Esophagus muscularis mucosa (tissue), 4 donors: ENCODE data around the gene MAST4. TPM values are rescaled to one million over a fixed set of nuclear protein-coding genes. Genes with fewer than 3 reads are reported as not detected.

ENCODE experiments used
- DNase-seq: peaks from one replicate; pipeline ENCODE4 v3.0.0-alpha.2; 2017; ENCODE audit errors: extremely low spot score
- H3K27ac ChIP-seq, 4 donors: fragments of 200-600 bp; sonication (generic); replicated peaks in 1 of 4; 1 replicate in 3 of 4; 2 replicates in 1 of 4; pipeline ENCODE4 v1.5.1; 2016 to 2019; ENCODE audit warnings: mild to moderate bottlenecking in 1 of 4
- H3K27me3 ChIP-seq, 4 donors: fragments of 200-600 bp; sonication (generic); one replicate each; pipeline versions ENCODE4 v1.5.1 to v1.6.0; 2016 to 2019
- H3K36me3 ChIP-seq, 4 donors: fragments of 200-600 bp; sonication (generic); one replicate each; pipeline ENCODE4 v1.5.1; 2016 to 2019
- H3K4me1 ChIP-seq, 4 donors: fragments of 200-600 bp; sonication (generic); one replicate each; pipeline ENCODE4 v1.5.1; 2016 to 2019
- H3K4me3 ChIP-seq, 4 donors: fragments of 200-600 bp; sonication (generic); 1 replicate in 2 of 4; 2 replicates in 2 of 4; pipeline ENCODE4 v1.5.1; 2016 to 2019; ENCODE audit warnings: mild to moderate bottlenecking in 4 of 4, moderate library complexity in 1 of 4
- H3K9me3 ChIP-seq, 4 donors: fragments of 200-600 bp; sonication (generic); 1 replicate in 3 of 4; 2 replicates in 1 of 4; pipeline ENCODE4 v1.5.1; 2016 to 2019
- EP300 ChIP-seq: sonication (generic); formaldehyde crosslinking; IDR thresholded peaks from one replicate; pipeline ENCODE4 v1.6.1; 2017; ENCODE audit warnings: antibody characterized with exemption
- POLR2A ChIP-seq: fragments of 450-650 bp; IDR thresholded peaks from one replicate; pipeline ENCODE4 v1.6.1; 2017; ENCODE audit warnings: antibody characterized with exemption, moderate library complexity, mild to moderate bottlenecking, low read depth
- POLR2AphosphoS5 ChIP-seq, 2 donors: sonication (generic); formaldehyde crosslinking; IDR thresholded peaks; one replicate each; pipeline ENCODE4 v1.6.1; 2017; ENCODE audit warnings: antibody characterized with exemption in 2 of 2
- WGBS: methylation state at CpG from one replicate; pipeline ENCODE4 v1.1.5; 2018; 5-methylcytosine and 5-hydroxymethylcytosine counted together
- intact Hi-C: fragments of 100-400 bp; cut with DNase I; formaldehyde crosslinking; loops from one replicate; pipeline ENCODE4 v1.15.1; 2023
- total RNA-seq, 4 donors: library from RNA; depleted of rRNA; stranded (reverse); fragments of >200 nt; gene quantifications; one replicate each; pipeline versions ENCODE4 v1.1.0 to v1.2.1, GENCODE V29; 2016
- TF ChIP-seq, protein P1 (sequence below), 3 experiments: fragments of 200-600 bp in 2 of 3; fragments of 450-650 bp in 1 of 3; sonication (generic) in 2 of 3; IDR thresholded peaks; one replicate each; pipeline ENCODE4 v1.5.1; 2017 to 2019; ENCODE audit warnings: antibody characterized with exemption in 3 of 3, mild to moderate bottlenecking in 2 of 3, moderate library complexity in 1 of 3

The MAST4 gene
- total RNA-seq, 4 donors from 2014 or later: 26.2 to 39.7 (median 35.8) TPM

DNA sequence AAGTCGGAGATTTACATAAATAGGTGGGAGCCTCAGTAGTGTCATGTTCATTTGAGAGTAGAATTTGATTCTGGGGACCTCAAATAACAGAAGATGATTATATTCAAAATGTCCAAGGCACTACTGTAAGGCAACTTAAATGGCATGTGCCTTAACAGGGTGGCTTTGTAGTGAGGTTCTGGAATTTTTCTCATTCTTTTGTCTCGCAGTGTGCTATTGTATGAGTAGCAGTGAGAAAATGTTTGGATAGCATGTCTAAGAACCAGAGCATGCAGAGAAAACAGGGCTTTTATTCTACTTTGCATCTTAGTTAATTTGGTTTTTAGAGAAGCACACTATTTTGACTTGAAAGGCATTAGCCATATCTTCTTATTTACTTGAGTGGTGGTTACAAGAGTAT is 25.0 kb downstream of the MAST4 start:
- no peak for TF ChIP-seq EP300
- no peak for TF ChIP-seq POLR2A
- TF ChIP-seq POLR2AphosphoS5 (IDR thresholded peaks at IDR 0.05): no peak
- TF ChIP-seq, protein P1, sequence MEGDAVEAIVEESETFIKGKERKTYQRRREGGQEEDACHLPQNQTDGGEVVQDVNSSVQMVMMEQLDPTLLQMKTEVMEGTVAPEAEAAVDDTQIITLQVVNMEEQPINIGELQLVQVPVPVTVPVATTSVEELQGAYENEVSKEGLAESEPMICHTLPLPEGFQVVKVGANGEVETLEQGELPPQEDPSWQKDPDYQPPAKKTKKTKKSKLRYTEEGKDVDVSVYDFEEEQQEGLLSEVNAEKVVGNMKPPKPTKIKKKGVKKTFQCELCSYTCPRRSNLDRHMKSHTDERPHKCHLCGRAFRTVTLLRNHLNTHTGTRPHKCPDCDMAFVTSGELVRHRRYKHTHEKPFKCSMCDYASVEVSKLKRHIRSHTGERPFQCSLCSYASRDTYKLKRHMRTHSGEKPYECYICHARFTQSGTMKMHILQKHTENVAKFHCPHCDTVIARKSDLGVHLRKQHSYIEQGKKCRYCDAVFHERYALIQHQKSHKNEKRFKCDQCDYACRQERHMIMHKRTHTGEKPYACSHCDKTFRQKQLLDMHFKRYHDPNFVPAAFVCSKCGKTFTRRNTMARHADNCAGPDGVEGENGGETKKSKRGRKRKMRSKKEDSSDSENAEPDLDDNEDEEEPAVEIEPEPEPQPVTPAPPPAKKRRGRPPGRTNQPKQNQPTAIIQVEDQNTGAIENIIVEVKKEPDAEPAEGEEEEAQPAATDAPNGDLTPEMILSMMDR (IDR thresholded peaks at IDR 0.05): no peak
- DNase-seq: no peak
- H3K9me3 ChIP-seq: peaks cover 0 to 7% (median 0%) of the 10 kb centered on the region in 4 donors
- no peaks in the 10 kb centered on the region for H3K36me3 ChIP-seq
- 43% methylated on average over 2 of the region's 2 CpGs for WGBS
- no peak overlapping the region for H3K4me3 ChIP-seq
- H3K4me1 ChIP-seq: peaks cover 0 to 13% (median 0%) of the 10 kb centered on the region in 4 donors
- peaks cover 0 to 6% (median 0%) of the 10 kb centered on the region in 4 donors for H3K27me3 ChIP-seq
- intact Hi-C loops: no loop called here
- no peak overlapping the region for H3K27ac ChIP-seq

DNA sequence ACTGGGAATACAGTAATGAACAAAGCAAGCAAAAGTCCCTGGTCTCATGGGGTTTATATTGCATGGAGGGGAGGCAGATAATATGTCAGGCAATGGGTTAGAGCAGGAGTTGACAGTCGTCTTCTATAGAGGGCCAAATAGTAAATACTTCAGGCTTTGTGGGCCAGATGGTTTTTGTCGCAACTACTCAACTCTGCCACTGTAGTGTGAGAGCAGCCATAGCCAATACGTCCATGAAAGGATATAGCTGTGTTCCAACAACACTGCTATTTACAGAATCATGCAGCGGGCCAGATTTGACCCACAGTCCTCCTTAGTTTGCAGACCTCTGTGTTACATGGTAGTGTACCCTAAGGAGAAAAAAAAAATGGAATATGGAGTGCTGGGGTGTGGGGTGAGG is 25.5 kb downstream of the MAST4 start:
- 59% methylated on average over 4 of the region's 4 CpGs for WGBS
- TF ChIP-seq POLR2A (no peak), POLR2AphosphoS5 (IDR thresholded peaks at IDR 0.05) (no peak), EP300 (no peak)
- TF ChIP-seq, protein P1 (IDR thresholded peaks at IDR 0.05): no peak
- no peak for DNase-seq
- peaks cover 0 to 6% (median 0%) of the 10 kb centered on the region in 4 donors for H3K27me3 ChIP-seq
- intact Hi-C loops: no loop called here
- H3K4me1 ChIP-seq: peaks cover 0 to 13% (median 0%) of the 10 kb centered on the region in 4 donors
- H3K9me3 ChIP-seq: peaks cover 0 to 7% (median 0%) of the 10 kb centered on the region in 4 donors
- no peak overlapping the region for H3K4me3 ChIP-seq
- no peaks in the 10 kb centered on the region for H3K36me3 ChIP-seq
- H3K27ac ChIP-seq: no peak overlapping the region

DNA sequence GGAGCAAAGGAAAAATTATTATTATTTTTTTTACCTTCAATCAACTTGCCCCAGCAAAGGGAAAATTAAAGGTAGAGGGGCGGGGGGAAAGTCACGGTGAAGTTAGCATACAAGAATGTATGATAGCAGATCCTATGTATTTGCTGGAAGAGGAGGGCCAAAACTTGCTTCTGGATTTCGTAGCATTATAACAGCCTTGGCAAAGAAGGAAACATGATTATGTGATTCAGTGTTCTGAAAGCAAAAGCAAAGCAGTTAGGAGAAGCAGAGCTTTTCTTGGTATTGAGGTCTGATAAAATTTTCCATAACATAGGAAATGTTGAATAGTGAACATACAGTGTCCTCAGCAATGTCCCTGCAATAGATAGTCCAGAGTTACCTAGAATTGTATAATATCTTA is 32.4 kb downstream of the MAST4 start:
- intact Hi-C loops: no loop called here
- Histone ChIP-seq H3K36me3 (no peaks in the 10 kb centered on the region), H3K27ac (no peak overlapping the region), H3K9me3 (no peaks in the 10 kb centered on the region), H3K4me3 (no peak overlapping the region), H3K4me1 (peaks cover 0 to 6% (median 0%) of the 10 kb centered on the region in 4 donors), H3K27me3 (no peaks in the 10 kb centered on the region)
- 67% methylated on average over 3 of the region's 3 CpGs for WGBS
- TF ChIP-seq POLR2AphosphoS5 (IDR thresholded peaks at IDR 0.05): no peak
- TF ChIP-seq POLR2A: no peak
- TF ChIP-seq, protein P1 (IDR thresholded peaks at IDR 0.05): no peak
- TF ChIP-seq EP300: no peak
- no peak for DNase-seq

DNA sequence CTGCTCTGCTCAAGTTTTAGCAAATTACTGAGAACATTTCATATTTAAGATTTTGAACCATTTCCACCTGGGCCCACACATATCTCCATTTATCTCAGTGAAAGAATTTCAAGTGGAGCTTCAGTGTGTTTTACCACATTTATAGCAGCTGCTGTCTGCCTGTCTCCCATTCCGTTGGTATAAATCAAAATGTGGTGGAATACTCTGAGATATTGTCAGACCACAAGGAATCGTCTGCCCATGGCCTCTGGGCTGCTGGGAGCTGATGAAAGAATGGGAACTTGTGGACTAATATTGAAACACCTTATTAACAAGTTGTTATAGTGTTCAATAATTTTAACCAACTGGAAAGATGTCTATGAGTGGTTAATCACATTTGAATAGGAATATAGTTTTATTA is 33.3 kb downstream of the MAST4 start:
- H3K27ac ChIP-seq: no peak overlapping the region
- H3K36me3 ChIP-seq: no peaks in the 10 kb centered on the region
- intact Hi-C loops: no loop called here
- no peaks in the 10 kb centered on the region for H3K9me3 ChIP-seq
- no peaks in the 10 kb centered on the region for H3K27me3 ChIP-seq
- H3K4me3 ChIP-seq: no peak overlapping the region
- H3K4me1 ChIP-seq: peaks cover 0 to 6% (median 0%) of the 10 kb centered on the region in 4 donors
- 80% methylated on average over 2 of the region's 2 CpGs for WGBS
- TF ChIP-seq EP300 (no peak), POLR2A (no peak), POLR2AphosphoS5 (IDR thresholded peaks at IDR 0.05) (no peak)
- TF ChIP-seq, protein P1 (IDR thresholded peaks at IDR 0.05): no peak
- DNase-seq: no peak

DNA sequence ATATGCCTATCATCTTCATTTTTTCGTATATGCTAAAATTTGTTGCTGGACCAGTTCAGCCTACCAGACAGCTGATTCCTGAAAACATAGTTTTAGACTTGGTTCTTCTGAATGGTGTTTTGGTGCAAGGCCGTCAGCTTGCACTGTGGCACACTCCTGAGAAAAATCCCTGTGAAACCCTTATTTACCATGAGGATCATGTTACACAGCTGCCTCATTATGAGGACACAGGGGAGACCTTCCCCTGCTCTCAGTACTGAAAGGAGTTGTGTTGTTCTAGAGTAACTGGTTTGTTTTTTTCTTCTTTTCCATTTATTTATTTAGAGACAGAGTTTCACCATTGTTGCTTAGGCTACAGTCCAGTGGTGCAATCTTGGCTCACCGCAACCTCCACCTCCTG is 37.6 kb downstream of the MAST4 start:
- 80% methylated on average over 3 of the region's 3 CpGs for WGBS
- Histone ChIP-seq H3K27me3 (no peaks in the 10 kb centered on the region), H3K9me3 (no peaks in the 10 kb centered on the region), H3K4me1 (peaks cover 0 to 23% (median 0%) of the 10 kb centered on the region in 4 donors), H3K36me3 (no peaks in the 10 kb centered on the region), H3K4me3 (no peak overlapping the region), H3K27ac (no peak overlapping the region)
- TF ChIP-seq POLR2AphosphoS5 (IDR thresholded peaks at IDR 0.05) (no peak), POLR2A (no peak), EP300 (no peak)
- TF ChIP-seq, protein P1 (IDR thresholded peaks at IDR 0.05): no peak
- DNase-seq: no peak
- intact Hi-C loops: no loop called here
